ENCODE results near the gene TFAP2E.

TFAP2E gene

GRCh38 chr1:35539073-35539823, 33.9 kb upstream of the TFAP2E start:
- Histone ChIP-seq H3K9me3 (ENCODE audit: control insufficient read depth in 1 of 2, low read length in 2 of 2) (no peaks in the 10 kb centered on the region), H3K36me3 (ENCODE audit: control insufficient read depth in 1 of 2, insufficient read depth in 2 of 2, low read length in 2 of 2) (peaks cover 0 to 8% of the 10 kb centered on the region in 2 donors), H3K4me1 (ENCODE audit: control insufficient read depth in 1 of 2, insufficient read depth in 2 of 2, low read length in 2 of 2) (peaks cover 0 to 35% of the 10 kb centered on the region in 2 donors), H3K27ac (ENCODE audit: low read length) (no peak overlapping the region), H3K27me3 (ENCODE audit: low read depth, low read length) (no peaks in the 10 kb centered on the region), H3K4me3 (ENCODE audit: low read depth in 1 of 2, low read length in 2 of 2) (no peak overlapping the region)

- no peaks in the 10 kb centered on the region for H3K9me3 ChIP-seq (ENCODE audit: control insufficient read depth in 1 of 2, low read length in 2 of 2)
- no peak overlapping the region for H3K4me3 ChIP-seq (ENCODE audit: low read depth in 1 of 2, low read length in 2 of 2)
- H3K36me3 ChIP-seq (ENCODE audit: control insufficient read depth in 1 of 2, insufficient read depth in 2 of 2, low read length in 2 of 2), result peaks cover 0 to 8% of the 10 kb centered on the region in 2 donors
- no peak overlapping the region for H3K27ac ChIP-seq (ENCODE audit: low read length)
- H3K4me1 ChIP-seq (ENCODE audit: control insufficient read depth in 1 of 2, insufficient read depth in 2 of 2, low read length in 2 of 2), result peaks cover 0 to 35% of the 10 kb centered on the region in 2 donors
- no peaks in the 10 kb centered on the region for H3K27me3 ChIP-seq (ENCODE audit: low read depth, low read length)
Measured at GRCh38 chr1:35539824-35540261, 33.3 kb upstream of the TFAP2E start.

- Histone ChIP-seq H3K27ac (ENCODE audit: low read length) (no peak overlapping the region), H3K4me1 (ENCODE audit: control insufficient read depth in 1 of 2, insufficient read depth in 2 of 2, low read length in 2 of 2) (peaks cover 0 to 9% of the 10 kb centered on the region in 2 donors), H3K36me3 (ENCODE audit: control insufficient read depth in 1 of 2, insufficient read depth in 2 of 2, low read length in 2 of 2) (peaks cover 10 to 22% of the 10 kb centered on the region in 2 donors), H3K27me3 (ENCODE audit: low read depth, low read length) (no peaks in the 10 kb centered on the region), H3K4me3 (ENCODE audit: low read depth in 1 of 2, low read length in 2 of 2) (no peak overlapping the region), H3K9me3 (ENCODE audit: control insufficient read depth in 1 of 2, low read length in 2 of 2) (no peaks in the 10 kb centered on the region)
Measured at GRCh38 chr1:35544976-35545375, 28.1 kb upstream of the TFAP2E start.

- no peaks in the 10 kb centered on the region for H3K27me3 ChIP-seq (ENCODE audit: low read depth, low read length)
- no peak overlapping the region for H3K27ac ChIP-seq (ENCODE audit: low read length)
- no peaks in the 10 kb centered on the region for H3K9me3 ChIP-seq (ENCODE audit: control insufficient read depth in 1 of 2, low read length in 2 of 2)
- peaks cover 13 to 29% of the 10 kb centered on the region in 2 donors for H3K36me3 ChIP-seq (ENCODE audit: control insufficient read depth in 1 of 2, insufficient read depth in 2 of 2, low read length in 2 of 2)
- H3K4me1 ChIP-seq (ENCODE audit: control insufficient read depth in 1 of 2, insufficient read depth in 2 of 2, low read length in 2 of 2), result no peaks in the 10 kb centered on the region
- H3K4me3 ChIP-seq (ENCODE audit: low read depth in 1 of 2, low read length in 2 of 2), result no peak overlapping the region
Measured at GRCh38 chr1:35546614-35547013, 26.5 kb upstream of the TFAP2E start.

- Histone ChIP-seq H3K9me3 (ENCODE audit: control insufficient read depth in 1 of 2, low read length in 2 of 2) (no peaks in the 10 kb centered on the region), H3K4me3 (ENCODE audit: low read depth in 1 of 2, low read length in 2 of 2) (no peak overlapping the region), H3K27me3 (ENCODE audit: low read depth, low read length) (no peaks in the 10 kb centered on the region), H3K4me1 (ENCODE audit: control insufficient read depth in 1 of 2, insufficient read depth in 2 of 2, low read length in 2 of 2) (peaks cover 19 to 38% of the 10 kb centered on the region in 2 donors), H3K27ac (ENCODE audit: low read length) (no peak overlapping the region), H3K36me3 (ENCODE audit: control insufficient read depth in 1 of 2, insufficient read depth in 2 of 2, low read length in 2 of 2) (peaks cover 11 to 35% of the 10 kb centered on the region in 2 donors)
Measured at GRCh38 chr1:35553851-35554250, 19.3 kb upstream of the TFAP2E start.

GRCh38 chr1:35554266-35555211, 18.6 kb upstream of the TFAP2E start:
- H3K27ac ChIP-seq (ENCODE audit: low read length), result no peak overlapping the region
- peaks cover 19 to 44% of the 10 kb centered on the region in 2 donors for H3K4me1 ChIP-seq (ENCODE audit: control insufficient read depth in 1 of 2, insufficient read depth in 2 of 2, low read length in 2 of 2)
- no peak overlapping the region for H3K4me3 ChIP-seq (ENCODE audit: low read depth in 1 of 2, low read length in 2 of 2)
- peaks cover 10 to 29% of the 10 kb centered on the region in 2 donors for H3K36me3 ChIP-seq (ENCODE audit: control insufficient read depth in 1 of 2, insufficient read depth in 2 of 2, low read length in 2 of 2)
- H3K27me3 ChIP-seq (ENCODE audit: low read depth, low read length), result no peaks in the 10 kb centered on the region
- no peaks in the 10 kb centered on the region for H3K9me3 ChIP-seq (ENCODE audit: control insufficient read depth in 1 of 2, low read length in 2 of 2)

- peak overlapping the region in 1 of 2 donors; percentile 83 for H3K4me3 ChIP-seq (ENCODE audit: low read depth in 1 of 2, low read length in 2 of 2)
- peak overlapping the region; percentile 21 for H3K27ac ChIP-seq (ENCODE audit: low read length)
- H3K27me3 ChIP-seq (ENCODE audit: low read depth, low read length), result no peaks in the 10 kb centered on the region
- peaks cover 19 to 48% of the 10 kb centered on the region in 2 donors for H3K4me1 ChIP-seq (ENCODE audit: control insufficient read depth in 1 of 2, insufficient read depth in 2 of 2, low read length in 2 of 2)
- H3K36me3 ChIP-seq (ENCODE audit: control insufficient read depth in 1 of 2, insufficient read depth in 2 of 2, low read length in 2 of 2), result peaks cover 10 to 22% of the 10 kb centered on the region in 2 donors
- H3K9me3 ChIP-seq (ENCODE audit: control insufficient read depth in 1 of 2, low read length in 2 of 2), result no peaks in the 10 kb centered on the region
Measured at GRCh38 chr1:35555212-35555584, 17.9 kb upstream of the TFAP2E start.

- H3K4me1 ChIP-seq (ENCODE audit: control insufficient read depth in 1 of 2, insufficient read depth in 2 of 2, low read length in 2 of 2), result peaks cover 19 to 54% of the 10 kb centered on the region in 2 donors
- peak overlapping the region; percentile 83 to 96 for H3K4me3 ChIP-seq (ENCODE audit: low read depth in 1 of 2, low read length in 2 of 2)
- no peaks in the 10 kb centered on the region for H3K9me3 ChIP-seq (ENCODE audit: control insufficient read depth in 1 of 2, low read length in 2 of 2)
- H3K27me3 ChIP-seq (ENCODE audit: low read depth, low read length), result no peaks in the 10 kb centered on the region
- H3K27ac ChIP-seq (ENCODE audit: low read length), result peak overlapping the region; percentile 21
- peaks cover 9 to 22% of the 10 kb centered on the region in 2 donors for H3K36me3 ChIP-seq (ENCODE audit: control insufficient read depth in 1 of 2, insufficient read depth in 2 of 2, low read length in 2 of 2)
Measured at GRCh38 chr1:35555601-35556477, 17.3 kb upstream of the TFAP2E start.

- Histone ChIP-seq H3K27me3 (ENCODE audit: low read depth, low read length) (no peaks in the 10 kb centered on the region), H3K27ac (ENCODE audit: low read length) (peak overlapping the region; percentile 41), H3K4me3 (ENCODE audit: low read depth in 1 of 2, low read length in 2 of 2) (peak overlapping the region; percentile 83 to 96), H3K9me3 (ENCODE audit: control insufficient read depth in 1 of 2, low read length in 2 of 2) (no peaks in the 10 kb centered on the region), H3K4me1 (ENCODE audit: control insufficient read depth in 1 of 2, insufficient read depth in 2 of 2, low read length in 2 of 2) (peaks cover 19 to 62% of the 10 kb centered on the region in 2 donors), H3K36me3 (ENCODE audit: control insufficient read depth in 1 of 2, insufficient read depth in 2 of 2, low read length in 2 of 2) (peaks cover 7 to 17% of the 10 kb centered on the region in 2 donors)
Measured at GRCh38 chr1:35556484-35557117, 16.5 kb upstream of the TFAP2E start.

GRCh38 chr1:35557118-35557610, 15.9 kb upstream of the TFAP2E start, which contains the start of gene KIAA0319L:
Gene KIAA0319L (minus strand): TSS chr1:35557403. CDS start chr1:35554491, 2,912 bp downstream.
- no peaks in the 10 kb centered on the region for H3K27me3 ChIP-seq (ENCODE audit: low read depth, low read length)
- H3K4me1 ChIP-seq (ENCODE audit: control insufficient read depth in 1 of 2, insufficient read depth in 2 of 2, low read length in 2 of 2), result peaks cover 19 to 63% of the 10 kb centered on the region in 2 donors
- H3K4me3 ChIP-seq (ENCODE audit: low read depth in 1 of 2, low read length in 2 of 2), result peak within 1 kb of the TSS; percentile 83 to 96
- peaks cover 7 to 12% of the 10 kb centered on the region in 2 donors for H3K36me3 ChIP-seq (ENCODE audit: control insufficient read depth in 1 of 2, insufficient read depth in 2 of 2, low read length in 2 of 2)
- H3K9me3 ChIP-seq (ENCODE audit: control insufficient read depth in 1 of 2, low read length in 2 of 2), result no peaks in the 10 kb centered on the region
- peak within 1 kb of the TSS; percentile 41 for H3K27ac ChIP-seq (ENCODE audit: low read length)

Data from muscle layer of duodenum (tissue), 2 donors.